ENCODE results near the gene TET1.

GRCh38 chr10:68537796-68538195 lies 22.3 kb upstream of the TET1 start:
- no peak for TF ChIP-seq JUND (IDR thresholded peaks at IDR 0.05)
- TF ChIP-seq CTCF (IDR thresholded peaks at IDR 0.05; ENCODE audit: low read depth, low read length, missing input control): no peak
- no peak for TF ChIP-seq SP1 (IDR thresholded peaks at IDR 0.05)
- TF ChIP-seq YY1 (IDR thresholded peaks at IDR 0.05): no peak
- no peak for TF ChIP-seq TAF1 (conservative IDR thresholded peaks at IDR 0.05)
- no peak for TF ChIP-seq HNF4A (conservative IDR thresholded peaks at IDR 0.05)
- TF ChIP-seq RXRA (IDR thresholded peaks at IDR 0.05): no peak
- TF ChIP-seq, protein P1, sequence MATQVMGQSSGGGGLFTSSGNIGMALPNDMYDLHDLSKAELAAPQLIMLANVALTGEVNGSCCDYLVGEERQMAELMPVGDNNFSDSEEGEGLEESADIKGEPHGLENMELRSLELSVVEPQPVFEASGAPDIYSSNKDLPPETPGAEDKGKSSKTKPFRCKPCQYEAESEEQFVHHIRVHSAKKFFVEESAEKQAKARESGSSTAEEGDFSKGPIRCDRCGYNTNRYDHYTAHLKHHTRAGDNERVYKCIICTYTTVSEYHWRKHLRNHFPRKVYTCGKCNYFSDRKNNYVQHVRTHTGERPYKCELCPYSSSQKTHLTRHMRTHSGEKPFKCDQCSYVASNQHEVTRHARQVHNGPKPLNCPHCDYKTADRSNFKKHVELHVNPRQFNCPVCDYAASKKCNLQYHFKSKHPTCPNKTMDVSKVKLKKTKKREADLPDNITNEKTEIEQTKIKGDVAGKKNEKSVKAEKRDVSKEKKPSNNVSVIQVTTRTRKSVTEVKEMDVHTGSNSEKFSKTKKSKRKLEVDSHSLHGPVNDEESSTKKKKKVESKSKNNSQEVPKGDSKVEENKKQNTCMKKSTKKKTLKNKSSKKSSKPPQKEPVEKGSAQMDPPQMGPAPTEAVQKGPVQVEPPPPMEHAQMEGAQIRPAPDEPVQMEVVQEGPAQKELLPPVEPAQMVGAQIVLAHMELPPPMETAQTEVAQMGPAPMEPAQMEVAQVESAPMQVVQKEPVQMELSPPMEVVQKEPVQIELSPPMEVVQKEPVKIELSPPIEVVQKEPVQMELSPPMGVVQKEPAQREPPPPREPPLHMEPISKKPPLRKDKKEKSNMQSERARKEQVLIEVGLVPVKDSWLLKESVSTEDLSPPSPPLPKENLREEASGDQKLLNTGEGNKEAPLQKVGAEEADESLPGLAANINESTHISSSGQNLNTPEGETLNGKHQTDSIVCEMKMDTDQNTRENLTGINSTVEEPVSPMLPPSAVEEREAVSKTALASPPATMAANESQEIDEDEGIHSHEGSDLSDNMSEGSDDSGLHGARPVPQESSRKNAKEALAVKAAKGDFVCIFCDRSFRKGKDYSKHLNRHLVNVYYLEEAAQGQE (IDR thresholded peaks at IDR 0.05): no peak
- TF ChIP-seq, protein P2, sequence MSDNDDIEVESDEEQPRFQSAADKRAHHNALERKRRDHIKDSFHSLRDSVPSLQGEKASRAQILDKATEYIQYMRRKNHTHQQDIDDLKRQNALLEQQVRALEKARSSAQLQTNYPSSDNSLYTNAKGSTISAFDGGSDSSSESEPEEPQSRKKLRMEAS (IDR thresholded peaks at IDR 0.05): no peak
